SK-N-SH treated with all-trans-retinoic acid at 6 μM for 48 hours (cell line): ENCODE data around the gene CDC42SE2.

Experiments
- ATAC-seq: fragments of 200-7000 bp; cut with Tn5 transposase; 3 replicates; pipeline ENCODE4 v1.9.1; 2020; ENCODE audit warnings: mild to moderate bottlenecking, moderate library complexity
- ARNTL ChIP-seq: fragments of 450-650 bp; formaldehyde crosslinking; IDR thresholded peaks from 2 replicates; pipeline ENCODE4 v1.5.0; 2020; ENCODE audit warnings: low read depth, mild to moderate bottlenecking, moderate library complexity, borderline replicate concordance
- BACH2 ChIP-seq: fragments of 250-450 bp; sonication (Bioruptor Pico); IDR thresholded peaks from 2 replicates; pipeline ENCODE4 v1.9.0; 2021; ENCODE audit warnings: mild to moderate bottlenecking, borderline replicate concordance
- CSDC2 ChIP-seq: fragments of 250-450 bp; sonication (Bioruptor Pico); IDR thresholded peaks from 2 replicates; pipeline ENCODE4 v1.5.0; 2020; ENCODE audit warnings: mild to moderate bottlenecking, moderate library complexity
- ESRRG ChIP-seq: fragments of 250-450 bp; sonication (Bioruptor Pico); IDR thresholded peaks from 2 replicates; pipeline ENCODE4 v1.6.1; 2021; ENCODE audit warnings: mild to moderate bottlenecking
- GLIS3 ChIP-seq: fragments of 250-450 bp; sonication (Bioruptor Pico); IDR thresholded peaks from 2 replicates; pipeline ENCODE4 v1.5.0; 2020; ENCODE audit warnings: mild to moderate bottlenecking, moderate library complexity
- ISL1 ChIP-seq: fragments of 250-450 bp; sonication (Bioruptor Pico); IDR thresholded peaks from 2 replicates; pipeline ENCODE4 v2.1.2; 2022; ENCODE audit warnings: mild to moderate bottlenecking, moderate library complexity
- OSR1 ChIP-seq: fragments of 250-450 bp; sonication (Bioruptor Pico); IDR thresholded peaks from 2 replicates; pipeline ENCODE4 v1.8.0; 2022; ENCODE audit warnings: moderate library complexity, mild to moderate bottlenecking, inconsistent platforms
- PPARA ChIP-seq: fragments of 250-450 bp; sonication (Bioruptor Pico); IDR thresholded peaks from 2 replicates; pipeline ENCODE4 v1.5.0; 2020; ENCODE audit warnings: mild to moderate bottlenecking, borderline replicate concordance
- SNAI2 ChIP-seq: fragments of 250-450 bp; sonication (Bioruptor Pico); IDR thresholded peaks from 2 replicates; pipeline ENCODE4 v1.5.0; 2020; ENCODE audit warnings: mild to moderate bottlenecking, moderate library complexity
- TCF4 ChIP-seq: fragments of 250-450 bp; sonication (Bioruptor Pico); IDR thresholded peaks from 2 replicates; pipeline ENCODE4 v1.8.0; 2021; ENCODE audit warnings: mild to moderate bottlenecking, moderate library complexity, borderline replicate concordance
- TOX ChIP-seq: fragments of 250-450 bp; sonication (Bioruptor Pico); IDR thresholded peaks from 2 replicates; pipeline ENCODE4 v1.8.0; 2021; ENCODE audit warnings: mild to moderate bottlenecking, moderate library complexity, borderline replicate concordance
- ZC3H10 ChIP-seq: fragments of 250-450 bp; sonication (Bioruptor Pico); IDR thresholded peaks from 2 replicates; pipeline ENCODE4 v1.5.1; 2021; ENCODE audit warnings: mild to moderate bottlenecking, moderate library complexity
- ZFP3 ChIP-seq: fragments of 250-450 bp; sonication (Bioruptor Pico); IDR thresholded peaks from 2 replicates; pipeline ENCODE4 v1.5.0; 2020; ENCODE audit warnings: mild to moderate bottlenecking, moderate library complexity
- ZFP30 ChIP-seq: fragments of 450-650 bp; formaldehyde crosslinking; IDR thresholded peaks from 2 replicates; pipeline ENCODE4 v1.5.0; 2022; ENCODE audit warnings: mild to moderate bottlenecking, moderate library complexity
- ZNF565 ChIP-seq: fragments of 450-650 bp; formaldehyde crosslinking; conservative IDR thresholded peaks from 2 replicates; pipeline ENCODE4 v1.5.0; 2020; ENCODE audit warnings: low read depth, mild to moderate bottlenecking, moderate library complexity
- ZNF70 ChIP-seq: fragments of 450-650 bp; formaldehyde crosslinking; IDR thresholded peaks from 2 replicates; pipeline ENCODE4 v1.5.0; 2020; ENCODE audit warnings: mild to moderate bottlenecking, moderate library complexity
- TF ChIP-seq, protein P1 (sequence below): fragments of 250-450 bp; sonication (Bioruptor Pico); IDR thresholded peaks from 2 replicates; pipeline ENCODE4 v1.8.0; 2020; ENCODE audit warnings: mild to moderate bottlenecking, moderate library complexity, borderline replicate concordance
- TF ChIP-seq, protein P2 (sequence below): fragments of 250-450 bp; sonication (Bioruptor Pico); IDR thresholded peaks from 2 replicates; pipeline ENCODE4 v1.5.1; 2020; ENCODE audit warnings: low read depth, mild to moderate bottlenecking, moderate library complexity
- TF ChIP-seq, protein P3 (sequence below): fragments of 250-450 bp; sonication (Bioruptor Pico); IDR thresholded peaks from 2 replicates; pipeline ENCODE4 v1.8.0; 2021; ENCODE audit warnings: low read depth, mild to moderate bottlenecking, moderate library complexity, borderline replicate concordance
- TF ChIP-seq, protein P4 (sequence below): fragments of 250-450 bp; sonication (Bioruptor Pico); IDR thresholded peaks from 2 replicates; pipeline ENCODE4 v1.5.0; 2020; ENCODE audit warnings: mild to moderate bottlenecking, moderate library complexity

CDC42SE2 gene

DNA sequence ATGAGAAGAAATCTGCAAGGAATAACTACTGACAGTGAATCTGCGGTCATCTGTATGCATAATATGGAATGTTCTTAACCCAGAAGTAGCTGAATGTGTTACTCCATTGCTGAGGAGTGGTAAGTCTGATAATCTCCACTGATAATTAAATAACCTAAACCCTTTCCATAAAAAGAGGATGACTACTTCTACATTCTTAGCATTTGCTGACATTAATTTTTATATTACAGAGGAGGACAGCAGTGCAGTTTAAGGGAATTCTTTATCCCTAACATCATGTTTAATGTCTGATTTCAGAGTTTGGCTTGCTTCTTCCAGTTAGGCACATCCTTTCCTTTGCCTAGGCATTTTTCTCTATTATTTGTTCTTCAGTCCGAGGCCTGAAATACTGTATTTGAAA, 52.2 kb downstream of the CDC42SE2 start:
- TF ChIP-seq ZFP3 (CRISPR knock-in tag): no peak
- no peak for TF ChIP-seq TCF4
- TF ChIP-seq OSR1 (CRISPR knock-in tag): no peak
- TF ChIP-seq ZC3H10 (CRISPR knock-in tag): no peak
- no peak for TF ChIP-seq ISL1 (CRISPR knock-in tag)
- no peak for TF ChIP-seq ZFP30 (CRISPR knock-in tag)
- no peak for TF ChIP-seq ZNF565 (CRISPR knock-in tag)
- TF ChIP-seq BACH2 (CRISPR knock-in tag): no peak
- ATAC-seq: no peak

DNA sequence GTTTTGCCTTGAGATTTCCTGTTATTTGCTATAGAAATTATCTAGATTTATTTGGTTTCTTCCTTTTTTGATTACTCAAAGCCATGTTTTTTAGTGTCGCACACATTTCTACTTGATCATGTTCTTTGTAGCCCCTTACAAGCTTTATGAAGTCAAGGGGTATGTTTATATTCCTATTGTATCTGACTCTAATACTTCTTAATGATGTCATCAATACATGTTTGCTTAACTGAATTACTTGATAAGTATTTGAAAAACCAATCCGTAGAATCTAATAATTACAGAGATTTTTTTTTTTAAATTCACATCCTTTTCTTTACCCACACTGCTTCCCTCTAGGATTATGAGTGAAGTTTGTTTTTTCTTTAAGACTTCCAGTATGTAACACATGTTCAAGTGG, 53.0 kb downstream of the CDC42SE2 start:
- TF ChIP-seq, protein P1, sequence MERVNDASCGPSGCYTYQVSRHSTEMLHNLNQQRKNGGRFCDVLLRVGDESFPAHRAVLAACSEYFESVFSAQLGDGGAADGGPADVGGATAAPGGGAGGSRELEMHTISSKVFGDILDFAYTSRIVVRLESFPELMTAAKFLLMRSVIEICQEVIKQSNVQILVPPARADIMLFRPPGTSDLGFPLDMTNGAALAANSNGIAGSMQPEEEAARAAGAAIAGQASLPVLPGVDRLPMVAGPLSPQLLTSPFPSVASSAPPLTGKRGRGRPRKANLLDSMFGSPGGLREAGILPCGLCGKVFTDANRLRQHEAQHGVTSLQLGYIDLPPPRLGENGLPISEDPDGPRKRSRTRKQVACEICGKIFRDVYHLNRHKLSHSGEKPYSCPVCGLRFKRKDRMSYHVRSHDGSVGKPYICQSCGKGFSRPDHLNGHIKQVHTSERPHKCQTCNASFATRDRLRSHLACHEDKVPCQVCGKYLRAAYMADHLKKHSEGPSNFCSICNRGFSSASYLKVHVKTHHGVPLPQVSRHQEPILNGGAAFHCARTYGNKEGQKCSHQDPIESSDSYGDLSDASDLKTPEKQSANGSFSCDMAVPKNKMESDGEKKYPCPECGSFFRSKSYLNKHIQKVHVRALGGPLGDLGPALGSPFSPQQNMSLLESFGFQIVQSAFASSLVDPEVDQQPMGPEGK: no peak
- TF ChIP-seq, protein P2, sequence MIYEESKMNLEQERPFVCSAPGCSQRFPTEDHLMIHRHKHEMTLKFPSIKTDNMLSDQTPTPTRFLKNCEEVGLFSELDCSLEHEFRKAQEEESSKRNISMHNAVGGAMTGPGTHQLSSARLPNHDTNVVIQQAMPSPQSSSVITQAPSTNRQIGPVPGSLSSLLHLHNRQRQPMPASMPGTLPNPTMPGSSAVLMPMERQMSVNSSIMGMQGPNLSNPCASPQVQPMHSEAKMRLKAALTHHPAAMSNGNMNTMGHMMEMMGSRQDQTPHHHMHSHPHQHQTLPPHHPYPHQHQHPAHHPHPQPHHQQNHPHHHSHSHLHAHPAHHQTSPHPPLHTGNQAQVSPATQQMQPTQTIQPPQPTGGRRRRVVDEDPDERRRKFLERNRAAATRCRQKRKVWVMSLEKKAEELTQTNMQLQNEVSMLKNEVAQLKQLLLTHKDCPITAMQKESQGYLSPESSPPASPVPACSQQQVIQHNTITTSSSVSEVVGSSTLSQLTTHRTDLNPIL (CRISPR knock-in tag): no peak
- TF ChIP-seq ESRRG (CRISPR knock-in tag) (no peak), ZNF70 (CRISPR knock-in tag) (no peak), ZFP3 (CRISPR knock-in tag) (no peak), ZC3H10 (CRISPR knock-in tag) (no peak), SNAI2 (CRISPR knock-in tag) (no peak), ZNF565 (CRISPR knock-in tag) (no peak), ARNTL (CRISPR knock-in tag) (no peak), TOX (CRISPR knock-in tag) (no peak), TCF4 (no peak), GLIS3 (CRISPR knock-in tag) (no peak), CSDC2 (no peak), PPARA (CRISPR knock-in tag) (no peak)
- TF ChIP-seq, protein P3, sequence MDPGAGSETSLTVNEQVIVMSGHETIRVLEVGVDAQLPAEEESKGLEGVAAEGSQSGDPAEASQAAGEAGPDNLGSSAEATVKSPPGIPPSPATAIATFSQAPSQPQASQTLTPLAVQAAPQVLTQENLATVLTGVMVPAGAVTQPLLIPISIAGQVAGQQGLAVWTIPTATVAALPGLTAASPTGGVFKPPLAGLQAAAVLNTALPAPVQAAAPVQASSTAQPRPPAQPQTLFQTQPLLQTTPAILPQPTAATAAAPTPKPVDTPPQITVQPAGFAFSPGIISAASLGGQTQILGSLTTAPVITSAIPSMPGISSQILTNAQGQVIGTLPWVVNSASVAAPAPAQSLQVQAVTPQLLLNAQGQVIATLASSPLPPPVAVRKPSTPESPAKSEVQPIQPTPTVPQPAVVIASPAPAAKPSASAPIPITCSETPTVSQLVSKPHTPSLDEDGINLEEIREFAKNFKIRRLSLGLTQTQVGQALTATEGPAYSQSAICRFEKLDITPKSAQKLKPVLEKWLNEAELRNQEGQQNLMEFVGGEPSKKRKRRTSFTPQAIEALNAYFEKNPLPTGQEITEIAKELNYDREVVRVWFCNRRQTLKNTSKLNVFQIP (CRISPR knock-in tag): no peak
- TF ChIP-seq, protein P4, sequence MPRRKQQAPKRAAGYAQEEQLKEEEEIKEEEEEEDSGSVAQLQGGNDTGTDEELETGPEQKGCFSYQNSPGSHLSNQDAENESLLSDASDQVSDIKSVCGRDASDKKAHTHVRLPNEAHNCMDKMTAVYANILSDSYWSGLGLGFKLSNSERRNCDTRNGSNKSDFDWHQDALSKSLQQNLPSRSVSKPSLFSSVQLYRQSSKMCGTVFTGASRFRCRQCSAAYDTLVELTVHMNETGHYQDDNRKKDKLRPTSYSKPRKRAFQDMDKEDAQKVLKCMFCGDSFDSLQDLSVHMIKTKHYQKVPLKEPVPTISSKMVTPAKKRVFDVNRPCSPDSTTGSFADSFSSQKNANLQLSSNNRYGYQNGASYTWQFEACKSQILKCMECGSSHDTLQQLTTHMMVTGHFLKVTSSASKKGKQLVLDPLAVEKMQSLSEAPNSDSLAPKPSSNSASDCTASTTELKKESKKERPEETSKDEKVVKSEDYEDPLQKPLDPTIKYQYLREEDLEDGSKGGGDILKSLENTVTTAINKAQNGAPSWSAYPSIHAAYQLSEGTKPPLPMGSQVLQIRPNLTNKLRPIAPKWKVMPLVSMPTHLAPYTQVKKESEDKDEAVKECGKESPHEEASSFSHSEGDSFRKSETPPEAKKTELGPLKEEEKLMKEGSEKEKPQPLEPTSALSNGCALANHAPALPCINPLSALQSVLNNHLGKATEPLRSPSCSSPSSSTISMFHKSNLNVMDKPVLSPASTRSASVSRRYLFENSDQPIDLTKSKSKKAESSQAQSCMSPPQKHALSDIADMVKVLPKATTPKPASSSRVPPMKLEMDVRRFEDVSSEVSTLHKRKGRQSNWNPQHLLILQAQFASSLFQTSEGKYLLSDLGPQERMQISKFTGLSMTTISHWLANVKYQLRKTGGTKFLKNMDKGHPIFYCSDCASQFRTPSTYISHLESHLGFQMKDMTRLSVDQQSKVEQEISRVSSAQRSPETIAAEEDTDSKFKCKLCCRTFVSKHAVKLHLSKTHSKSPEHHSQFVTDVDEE (CRISPR knock-in tag): no peak
- ATAC-seq: no peak

DNA sequence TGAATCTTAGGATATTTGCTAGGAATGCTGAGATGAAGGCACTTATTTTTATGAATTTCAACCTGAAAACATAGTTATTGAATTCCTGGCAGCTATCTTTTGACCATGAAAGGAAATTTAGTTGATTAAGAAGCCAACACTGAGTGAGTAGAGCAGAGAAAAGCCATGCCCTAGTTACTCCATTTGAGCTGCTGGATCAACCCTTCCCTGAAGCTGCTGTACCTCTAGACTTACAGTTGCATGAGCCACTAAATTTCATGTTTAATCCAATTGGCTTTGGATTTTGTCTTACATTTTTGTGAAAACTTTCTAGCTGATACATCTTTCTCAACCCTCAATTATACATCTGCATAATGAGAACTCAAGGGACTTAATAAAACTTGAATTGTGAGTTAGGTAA, 54.6 kb downstream of the CDC42SE2 start:
- ATAC-seq: no peak
- TF ChIP-seq, protein P3 (CRISPR knock-in tag): no peak
- TF ChIP-seq TOX (CRISPR knock-in tag): no peak
- TF ChIP-seq BACH2 (CRISPR knock-in tag): no peak
- TF ChIP-seq ZNF70 (CRISPR knock-in tag): no peak
- TF ChIP-seq ZC3H10 (CRISPR knock-in tag): no peak
- no peak for TF ChIP-seq ZFP3 (CRISPR knock-in tag)
- TF ChIP-seq, protein P4 (CRISPR knock-in tag): no peak
- no peak for TF ChIP-seq ZFP30 (CRISPR knock-in tag)
- no peak for TF ChIP-seq TCF4
- TF ChIP-seq ZNF565 (CRISPR knock-in tag): no peak
- TF ChIP-seq ISL1 (CRISPR knock-in tag): no peak
- TF ChIP-seq GLIS3 (CRISPR knock-in tag): no peak
- no peak for TF ChIP-seq OSR1 (CRISPR knock-in tag)
- no peak for TF ChIP-seq ARNTL (CRISPR knock-in tag)
- TF ChIP-seq, protein P2 (CRISPR knock-in tag): no peak
